Stomach (tissue), 9 donors: ENCODE data around the gene OPN1SW. TPM values are rescaled to one million over a fixed set of nuclear protein-coding genes. Genes with fewer than 3 reads are reported as not detected.

Experiments
- DNase-seq, 2 donors: peaks; one replicate each; pipeline versions ENCODE4 v3.0.0 to v3.0.0-alpha.2; 2013 to 2019
- H3K27ac ChIP-seq, 5 donors: fragments of 200-600 bp in 4 of 5; sonication (generic) in 4 of 5; one replicate each; pipeline ENCODE4 v1.5.1; 2013 to 2019; ENCODE audit warnings: mild to moderate bottlenecking in 1 of 5, moderate library complexity in 1 of 5
- H3K27me3 ChIP-seq, 3 donors: fragments of 200-600 bp; sonication (generic); one replicate each; pipeline ENCODE4 v1.5.1; 2017 to 2019; ENCODE audit warnings: mixed run types in 1 of 3
- H3K36me3 ChIP-seq, 4 donors: fragments of 200-600 bp; sonication (generic); 1 replicate in 3 of 4; 2 replicates in 1 of 4; pipeline ENCODE4 v1.5.1; 2016 to 2019
- H3K4me1 ChIP-seq, 4 donors: fragments of 200-600 bp; sonication (generic); one replicate each; pipeline ENCODE4 v1.5.1; 2016 to 2019
- H3K4me3 ChIP-seq, 4 donors: fragments of 200-600 bp; sonication (generic) in 3 of 4; one replicate each; pipeline ENCODE4 v1.5.1; 2016 to 2019; ENCODE audit warnings: mild to moderate bottlenecking in 1 of 4
- H3K9me3 ChIP-seq, 4 donors: fragments of 200-600 bp; sonication (generic); one replicate each; pipeline ENCODE4 v1.5.1; 2016 to 2019
- EP300 ChIP-seq: sonication (generic); formaldehyde crosslinking; IDR thresholded peaks from one replicate; pipeline ENCODE4 v1.6.1; 2017; ENCODE audit warnings: antibody characterized with exemption
- POLR2A ChIP-seq, 4 donors: fragments of 450-650 bp; IDR thresholded peaks; one replicate each; pipeline ENCODE4 v1.6.1; 2016; ENCODE audit warnings: antibody characterized with exemption in 4 of 4, control low read depth in 2 of 4, mild to moderate bottlenecking in 1 of 4, moderate library complexity in 1 of 4
- POLR2AphosphoS5 ChIP-seq, 3 donors: sonication (generic); formaldehyde crosslinking; IDR thresholded peaks; one replicate each; pipeline ENCODE4 v1.6.1; 2016; ENCODE audit warnings: antibody characterized with exemption in 3 of 3
- WGBS, 5 donors: extraction: QIAGEN DNeasy Blood & Tissue Kit in 3 of 5; methylation state at CpG; one replicate each; pipeline versions ENCODE4 v1.1.5 to v1.1.7; 2013 to 2018; 5-methylcytosine and 5-hydroxymethylcytosine counted together
- intact Hi-C: fragments of 100-400 bp; cut with DNase I; formaldehyde crosslinking; loops from one replicate; pipeline ENCODE4 v1.15.1; 2023; ENCODE audit warnings: low total_unique reads
- polyA plus RNA-seq, 3 donors: library from polyadenylated mRNA; stranded (reverse); fragments of 200-250 nt; gene quantifications; one replicate each; pipeline ENCODE4 v1.2.3, GENCODE V29; 2013
- total RNA-seq, 5 donors: library from RNA; depleted of rRNA; stranded (reverse); fragments of >200 nt; gene quantifications; one replicate each; pipeline versions ENCODE4 v1.1.0 to v1.2.3, GENCODE V29; 2014 to 2016
- TF ChIP-seq, protein P1 (sequence below), 7 experiments: fragments of 450-650 bp in 4 of 7; fragments of 200-600 bp in 3 of 7; sonication (generic) in 3 of 7; IDR thresholded peaks; one replicate each; pipeline ENCODE4 v1.5.1; 2016 to 2019; ENCODE audit warnings: antibody characterized with exemption in 7 of 7, control low read depth in 2 of 7, mild to moderate bottlenecking in 1 of 7
- donor health status: healthy with polysubstance abuse.
- donor health status: Bipolar disorder and iron deficiency.
- donor health status: healthy.

The OPN1SW gene
- total and polyA plus RNA-seq, 8 donors: not detected

DNA sequence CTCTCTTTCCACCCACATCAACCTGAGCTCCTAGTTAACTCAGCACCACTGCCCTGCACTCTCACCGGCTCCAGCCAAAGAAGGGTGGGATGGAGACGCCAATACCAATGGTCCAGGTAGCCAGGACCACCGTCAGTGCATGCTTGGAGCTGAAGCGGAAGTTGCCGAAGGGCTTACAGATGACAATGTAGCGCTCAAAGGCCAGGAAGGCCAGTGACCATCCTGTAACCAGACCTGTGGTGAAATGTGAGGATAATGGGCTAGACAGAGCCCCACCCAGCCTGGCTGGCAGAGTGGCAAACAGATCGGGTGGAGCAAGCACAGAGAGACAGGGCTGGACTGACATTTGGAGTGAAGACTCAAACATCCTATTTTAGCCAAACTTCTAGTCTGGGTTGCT is 673 bp downstream of the OPN1SW start:
- Histone ChIP-seq H3K4me1 (peaks cover 0 to 19% (median 9%) of the 10 kb centered on the region in 4 donors), H3K27ac (no peak overlapping the region), H3K4me3 (no peak overlapping the region), H3K27me3 (no peaks in the 10 kb centered on the region), H3K9me3 (peaks cover 0 to 12% (median 3%) of the 10 kb centered on the region in 4 donors), H3K36me3 (peaks cover under 1 to 42% (median 40%) of the 10 kb centered on the region in 4 donors)
- WGBS, 5 donors: 90 to 94% (median 91%) methylated on average over 7 of the region's 7 CpGs
- DNase-seq: no peak
- TF ChIP-seq, protein P1, sequence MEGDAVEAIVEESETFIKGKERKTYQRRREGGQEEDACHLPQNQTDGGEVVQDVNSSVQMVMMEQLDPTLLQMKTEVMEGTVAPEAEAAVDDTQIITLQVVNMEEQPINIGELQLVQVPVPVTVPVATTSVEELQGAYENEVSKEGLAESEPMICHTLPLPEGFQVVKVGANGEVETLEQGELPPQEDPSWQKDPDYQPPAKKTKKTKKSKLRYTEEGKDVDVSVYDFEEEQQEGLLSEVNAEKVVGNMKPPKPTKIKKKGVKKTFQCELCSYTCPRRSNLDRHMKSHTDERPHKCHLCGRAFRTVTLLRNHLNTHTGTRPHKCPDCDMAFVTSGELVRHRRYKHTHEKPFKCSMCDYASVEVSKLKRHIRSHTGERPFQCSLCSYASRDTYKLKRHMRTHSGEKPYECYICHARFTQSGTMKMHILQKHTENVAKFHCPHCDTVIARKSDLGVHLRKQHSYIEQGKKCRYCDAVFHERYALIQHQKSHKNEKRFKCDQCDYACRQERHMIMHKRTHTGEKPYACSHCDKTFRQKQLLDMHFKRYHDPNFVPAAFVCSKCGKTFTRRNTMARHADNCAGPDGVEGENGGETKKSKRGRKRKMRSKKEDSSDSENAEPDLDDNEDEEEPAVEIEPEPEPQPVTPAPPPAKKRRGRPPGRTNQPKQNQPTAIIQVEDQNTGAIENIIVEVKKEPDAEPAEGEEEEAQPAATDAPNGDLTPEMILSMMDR (IDR thresholded peaks at IDR 0.05): no peak
- no peak for TF ChIP-seq POLR2A (IDR thresholded peaks at IDR 0.05)
- TF ChIP-seq POLR2AphosphoS5 (IDR thresholded peaks at IDR 0.05): no peak
- TF ChIP-seq EP300: no peak
- intact Hi-C loops: no loop called here

DNA sequence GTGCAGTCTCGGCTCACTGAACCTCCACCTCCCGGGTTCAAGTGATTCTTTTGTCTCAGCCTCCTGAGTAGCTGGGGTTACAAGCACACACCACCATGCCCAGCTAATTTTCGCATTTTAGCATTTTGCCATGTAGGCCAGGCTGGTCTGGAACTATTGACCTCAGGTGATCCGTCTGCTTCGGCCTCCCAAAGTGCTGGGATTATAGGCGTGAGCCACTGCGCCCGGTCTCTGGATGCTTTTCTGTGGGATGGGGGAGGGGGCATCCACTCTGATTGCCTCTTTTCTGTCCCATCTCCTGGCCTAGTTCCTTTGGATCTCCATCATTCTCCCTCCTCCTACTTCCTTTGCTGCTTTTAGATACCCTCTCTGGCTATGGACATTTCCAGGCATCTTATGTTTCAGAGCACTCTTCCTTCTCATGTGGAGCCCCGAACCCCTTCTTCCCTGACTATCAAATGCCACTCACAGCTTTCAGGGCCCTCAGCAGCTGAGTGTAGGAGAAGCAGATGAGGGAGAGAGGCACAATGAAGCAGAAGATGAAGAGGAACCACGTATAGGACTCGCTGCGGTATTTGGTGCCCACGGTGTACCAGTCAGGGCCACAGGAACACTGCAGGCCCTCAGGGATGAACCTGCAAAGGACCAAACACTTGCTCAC is 1.4 kb downstream of the OPN1SW start:
- H3K4me1 ChIP-seq: peaks cover 0 to 25% (median 14%) of the 10 kb centered on the region in 4 donors
- no peaks in the 10 kb centered on the region for H3K27me3 ChIP-seq
- peaks cover 0 to 12% (median 3%) of the 10 kb centered on the region in 4 donors for H3K9me3 ChIP-seq
- H3K27ac ChIP-seq: no peak overlapping the region
- no peak overlapping the region for H3K4me3 ChIP-seq
- peaks cover 8 to 49% (median 48%) of the 10 kb centered on the region in 4 donors for H3K36me3 ChIP-seq
- 93 to 97% (median 95%) methylated on average over 13 of the region's 13 CpGs for WGBS, 5 donors
- DNase-seq: no peak
- TF ChIP-seq POLR2AphosphoS5 (IDR thresholded peaks at IDR 0.05) (no peak), POLR2A (IDR thresholded peaks at IDR 0.05) (no peak), EP300 (no peak)
- TF ChIP-seq, protein P1 (IDR thresholded peaks at IDR 0.05): no peak
- intact Hi-C loops: no loop called here

DNA sequence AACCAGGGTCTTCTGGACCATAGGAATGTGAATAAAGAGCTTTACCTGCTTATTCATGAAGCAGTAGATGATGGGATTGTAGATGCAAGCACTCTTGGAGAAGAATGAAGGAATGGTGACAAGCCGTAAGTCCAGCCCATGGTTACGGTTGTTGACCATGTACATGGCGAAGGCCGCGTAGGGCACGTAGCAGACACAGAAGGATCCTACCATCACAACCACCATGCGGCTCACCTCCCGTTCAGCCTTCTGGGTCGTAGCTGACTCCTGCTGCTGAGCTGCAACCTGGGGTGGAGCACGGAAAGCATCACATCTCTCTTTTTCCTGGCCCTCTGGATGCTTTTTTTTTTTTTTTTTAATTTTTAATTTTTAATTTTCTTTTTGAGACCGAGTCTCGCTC is 2.0 kb downstream of the OPN1SW start:
- H3K36me3 ChIP-seq: peaks cover 10 to 55% (median 53%) of the 10 kb centered on the region in 4 donors
- no peaks in the 10 kb centered on the region for H3K27me3 ChIP-seq
- TF ChIP-seq EP300: no peak
- peaks cover 0 to 25% (median 14%) of the 10 kb centered on the region in 4 donors for H3K4me1 ChIP-seq
- peaks cover 0 to 10% (median 1%) of the 10 kb centered on the region in 4 donors for H3K9me3 ChIP-seq
- intact Hi-C loops: no loop called here
- 95 to 99% (median 98%) methylated on average over 12 of the region's 12 CpGs for WGBS, 5 donors
- no peak overlapping the region for H3K4me3 ChIP-seq
- no peak overlapping the region for H3K27ac ChIP-seq
- no peak for DNase-seq

DNA sequence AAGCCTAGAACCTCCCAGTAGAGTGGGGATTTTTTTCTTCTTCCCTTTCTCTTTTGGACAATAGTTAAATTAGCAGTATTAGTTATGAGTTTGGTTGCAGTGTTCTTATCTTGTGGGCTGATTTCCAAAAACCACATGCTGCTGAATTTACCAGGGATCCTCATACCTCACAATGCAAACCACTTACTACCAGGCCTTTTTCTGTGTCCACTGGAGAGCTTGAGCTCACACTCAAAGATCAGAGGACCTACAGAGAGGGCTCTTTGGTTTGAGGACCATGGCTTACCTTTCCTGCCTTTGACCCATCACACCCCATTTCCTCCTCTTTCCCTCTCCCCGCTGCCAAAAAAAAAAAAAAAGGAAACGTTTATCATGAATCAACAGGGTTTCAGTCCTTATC is 5.4 kb downstream of the OPN1SW start:
- intact Hi-C loops: no loop called here
- peak in 1 of 2 donors; percentile 20 for DNase-seq
- H3K4me3 ChIP-seq: no peak overlapping the region
- peaks cover 10 to 86% (median 83%) of the 10 kb centered on the region in 4 donors for H3K36me3 ChIP-seq
- peaks cover 0 to 32% (median 16%) of the 10 kb centered on the region in 4 donors for H3K4me1 ChIP-seq
- no peaks in the 10 kb centered on the region for H3K9me3 ChIP-seq
- TF ChIP-seq POLR2AphosphoS5 (IDR thresholded peaks at IDR 0.05): peak in 1 of 3 donors; percentile 8
- TF ChIP-seq EP300: no peak
- H3K27me3 ChIP-seq: no peaks in the 10 kb centered on the region
- WGBS, 5 donors: 13 to 42% (median 19%) methylated on average over 1 to 2 of the region's 2 CpGs
- peak overlapping the region; percentile 1 to 72 (median 7) for H3K27ac ChIP-seq

DNA sequence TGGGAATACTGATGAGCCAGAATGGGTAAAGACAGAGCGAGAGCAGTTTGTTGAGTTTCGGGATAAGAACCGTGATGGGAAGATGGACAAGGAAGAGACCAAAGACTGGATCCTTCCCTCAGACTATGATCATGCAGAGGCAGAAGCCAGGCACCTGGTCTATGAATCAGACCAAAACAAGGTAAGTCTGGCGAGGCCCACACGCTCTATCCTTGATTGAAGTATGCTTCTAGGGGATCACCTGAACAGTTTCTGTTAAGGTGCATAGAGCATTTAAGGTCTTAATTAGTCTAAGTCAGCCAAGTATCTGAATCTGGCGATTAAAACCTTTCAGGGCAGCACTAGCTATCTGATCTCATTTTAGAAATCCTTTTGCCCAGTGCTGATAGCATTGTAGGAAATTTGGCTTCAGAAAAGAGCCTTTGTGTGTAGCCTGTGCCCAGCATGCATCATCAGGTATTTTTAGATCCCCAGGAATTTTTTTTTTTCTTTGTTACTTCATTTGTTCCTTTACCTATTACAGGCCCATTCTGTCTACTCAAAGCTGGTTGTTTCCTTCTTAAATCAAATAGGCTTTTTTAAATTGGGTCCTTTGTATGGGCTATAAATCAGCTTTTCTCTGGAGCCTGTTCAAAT is 8.0 kb downstream of the OPN1SW start:
- WGBS, 5 donors: 59 to 82% (median 71%) methylated on average over 6 of the region's 6 CpGs
- DNase-seq: no peak
- peaks cover 10 to 96% (median 93%) of the 10 kb centered on the region in 4 donors for H3K36me3 ChIP-seq
- no peak overlapping the region for H3K4me3 ChIP-seq
- no peaks in the 10 kb centered on the region for H3K9me3 ChIP-seq
- intact Hi-C loops: no loop called here
- TF ChIP-seq EP300 (no peak), POLR2AphosphoS5 (IDR thresholded peaks at IDR 0.05) (no peak), POLR2A (IDR thresholded peaks at IDR 0.05) (no peak)
- TF ChIP-seq, protein P1 (IDR thresholded peaks at IDR 0.05): no peak
- H3K4me1 ChIP-seq: peaks cover 0 to 32% (median 22%) of the 10 kb centered on the region in 4 donors
- H3K27me3 ChIP-seq: no peaks in the 10 kb centered on the region
- peak overlapping the region in 4 of 5 donors; percentile 12 to 52 (median 28) for H3K27ac ChIP-seq
